GM21723 (cell line): ENCODE measurements around the gene DDX43.
A peak's percentile ranks its signal among the peaks of the same experiment; 100 is the strongest.
"Not testable (repeated sequence)": the region's sequence is repeated elsewhere in the genome, so short reads cannot be mapped to it uniquely, and the experiment has no call there.

Experiments used
- ATAC-seq: cut with Tn5 transposase; IDR thresholded peaks from one replicate; pipeline ENCODE4 v1.9.1; 2021; ENCODE audit warnings: mild to moderate bottlenecking, moderate library complexity; ENCODE audit not compliant: unreplicated experiment

The DDX43 gene

GRCh38 chr6:73394577-73395354, at the start of gene DDX43:
TSS of gene DDX43 (plus strand) at chr6:73394828. CDS start at chr6:73394906, 78 bp downstream.
- ATAC-seq, result no peak

DNA sequence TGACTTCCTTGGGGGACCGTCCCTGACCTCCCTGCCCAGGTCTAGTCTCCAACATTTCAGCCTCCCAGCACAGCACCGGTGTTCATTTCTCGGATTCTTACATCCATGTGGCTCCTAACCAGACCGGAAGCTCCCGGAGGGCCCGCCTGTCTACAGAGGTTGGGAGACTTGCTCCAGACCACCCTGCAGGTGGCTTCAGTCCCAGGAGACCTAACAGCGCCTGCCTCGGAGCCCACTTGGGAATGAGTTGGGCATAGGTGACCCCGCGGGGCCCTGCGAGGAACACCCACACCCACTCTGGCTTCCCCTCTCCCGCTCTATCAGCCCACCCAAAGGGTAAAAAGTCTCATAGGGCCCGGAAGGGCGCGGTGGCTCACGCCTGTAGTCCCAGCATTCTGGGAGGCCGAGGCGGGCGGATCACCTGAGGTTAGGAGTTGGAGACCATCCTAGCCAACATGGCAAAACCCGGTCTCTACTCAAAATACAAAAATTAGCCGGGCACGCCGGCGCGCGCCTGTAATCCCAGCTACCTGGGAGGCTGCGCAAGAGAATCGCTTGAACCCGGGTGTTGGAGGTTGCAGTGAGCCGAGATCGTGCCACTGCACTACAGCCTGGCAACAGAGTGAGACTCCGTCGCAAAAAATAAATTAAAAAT, 46.0 kb upstream of the DDX43 start:
- no peak for ATAC-seq

DNA sequence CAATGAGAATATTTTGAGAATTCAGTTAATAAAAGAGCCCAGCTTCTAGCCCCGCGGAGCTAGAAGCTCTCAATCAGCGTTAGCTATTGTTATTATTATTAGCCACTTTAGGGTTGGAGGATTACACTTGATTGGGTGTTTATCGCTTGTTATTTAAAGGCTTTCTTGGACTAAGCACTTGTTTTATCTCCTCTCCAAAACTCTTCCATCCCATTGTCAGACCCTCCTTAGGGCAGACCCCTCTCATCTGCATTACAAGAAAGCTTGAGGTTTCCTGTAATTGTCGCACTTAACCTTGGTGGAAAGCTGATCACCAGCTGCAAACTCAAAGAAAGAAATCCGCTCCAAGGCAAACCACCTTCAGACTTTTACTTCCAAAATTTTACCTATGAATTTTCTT, 45.3 kb upstream of the DDX43 start:
- no peak for ATAC-seq

DNA sequence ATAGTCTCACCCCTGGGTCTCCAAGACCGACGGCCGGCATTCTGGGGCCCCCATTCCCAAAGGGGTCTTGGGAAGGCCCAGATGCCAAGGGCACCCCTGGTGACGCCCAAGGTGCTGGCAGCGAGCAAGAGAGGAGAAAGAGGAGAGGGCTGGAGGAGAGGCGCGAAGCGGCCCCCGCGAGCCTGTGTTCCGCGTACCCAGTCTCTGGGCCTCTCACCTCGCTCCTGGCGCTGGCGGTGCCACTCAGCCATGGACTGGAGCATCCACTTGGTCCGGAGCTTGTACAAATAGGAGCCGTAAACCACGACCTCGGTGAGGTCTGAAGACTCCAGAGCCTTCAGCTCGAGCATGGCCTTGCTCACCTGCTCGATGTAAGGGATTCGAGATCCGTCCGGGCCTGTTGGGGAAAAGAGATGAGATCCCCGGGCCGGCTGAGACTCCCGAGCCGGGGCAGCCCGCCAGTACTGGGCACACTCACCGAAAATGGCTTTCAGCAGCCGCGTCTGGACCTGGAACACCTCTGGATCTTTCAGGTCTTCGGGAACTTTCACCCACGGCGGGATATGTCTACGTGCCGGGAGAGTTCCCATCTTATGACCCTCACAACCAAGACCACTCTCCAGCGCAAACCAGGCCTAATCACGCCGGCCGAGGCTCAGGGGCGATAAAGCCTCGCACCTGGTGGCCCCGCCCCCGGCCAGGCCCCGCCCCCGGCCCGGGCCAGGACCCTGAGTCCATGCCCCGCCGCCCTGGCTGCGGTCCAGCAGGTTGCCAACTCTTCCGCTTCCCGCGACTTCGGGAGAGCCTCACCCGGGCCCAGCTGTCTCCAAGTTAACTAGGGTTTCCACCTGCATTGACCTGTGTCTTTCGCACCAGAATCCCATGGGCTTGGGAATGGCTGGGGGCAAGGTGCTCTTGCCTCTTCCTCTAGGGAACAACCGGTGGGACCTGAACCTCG, 40.7 kb upstream of the DDX43 start, which contains the start of gene DPPA5:
TSS of gene DPPA5 (minus strand) at position 641 of the 958 bp plus-strand sequence. CDS start at position 590, 51 bp downstream.
- ATAC-seq, result no peak

DNA sequence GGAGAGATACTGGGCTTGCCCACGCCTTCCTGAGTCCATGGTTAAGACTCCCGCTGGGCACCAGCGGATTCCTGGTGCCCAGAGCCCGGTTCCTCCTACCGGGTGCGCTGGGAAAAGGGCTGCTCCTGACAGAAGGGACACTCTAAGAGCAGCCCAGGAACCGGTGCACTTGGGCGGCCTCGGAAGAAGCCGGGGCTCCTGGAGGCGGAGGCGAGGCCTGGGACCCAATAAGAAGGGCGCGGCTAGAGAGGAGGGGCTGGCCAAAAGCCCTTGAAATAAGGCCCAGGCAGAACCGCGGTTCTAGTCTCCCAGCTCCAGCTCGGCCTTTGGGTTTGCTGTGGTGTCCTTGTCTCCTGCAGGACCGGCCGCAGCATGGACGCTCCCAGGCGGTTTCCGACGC, 32.3 kb upstream of the DDX43 start, which contains the start of gene KHDC3L:
TSS of gene KHDC3L (plus strand) at position 301 of the 400 bp plus-strand sequence. CDS start at position 373, 72 bp downstream.
- ATAC-seq, result no peak

- no peak for ATAC-seq
Observed at GRCh38 chr6:73362869-73363536, 31.6 kb upstream of the DDX43 start.

- ATAC-seq, result no peak
Observed at GRCh38 chr6:73363537-73363875, 31.1 kb upstream of the DDX43 start.

- no peak for ATAC-seq
Observed at GRCh38 chr6:73364121-73364520, 30.5 kb upstream of the DDX43 start.

DNA sequence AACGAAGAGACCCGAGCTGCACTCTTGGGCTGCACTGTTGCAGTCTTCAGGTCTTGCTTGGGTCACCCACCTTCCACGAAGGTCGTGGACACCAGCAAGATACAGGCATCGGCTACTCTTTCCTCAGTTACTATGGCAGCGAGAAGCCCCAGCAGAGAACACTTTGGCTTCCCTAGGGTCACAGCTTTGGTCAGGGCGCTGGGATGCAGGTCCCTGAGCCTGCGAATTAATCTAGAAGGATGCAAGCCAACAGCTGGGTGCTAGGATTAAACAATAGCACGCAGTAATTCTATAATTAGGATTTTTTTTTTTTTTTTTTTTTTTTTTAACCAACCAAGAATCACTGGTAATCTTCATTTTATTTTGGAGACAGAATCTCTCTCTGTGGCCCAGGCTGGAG, 30.1 kb upstream of the DDX43 start:
- ATAC-seq, result no peak

DNA sequence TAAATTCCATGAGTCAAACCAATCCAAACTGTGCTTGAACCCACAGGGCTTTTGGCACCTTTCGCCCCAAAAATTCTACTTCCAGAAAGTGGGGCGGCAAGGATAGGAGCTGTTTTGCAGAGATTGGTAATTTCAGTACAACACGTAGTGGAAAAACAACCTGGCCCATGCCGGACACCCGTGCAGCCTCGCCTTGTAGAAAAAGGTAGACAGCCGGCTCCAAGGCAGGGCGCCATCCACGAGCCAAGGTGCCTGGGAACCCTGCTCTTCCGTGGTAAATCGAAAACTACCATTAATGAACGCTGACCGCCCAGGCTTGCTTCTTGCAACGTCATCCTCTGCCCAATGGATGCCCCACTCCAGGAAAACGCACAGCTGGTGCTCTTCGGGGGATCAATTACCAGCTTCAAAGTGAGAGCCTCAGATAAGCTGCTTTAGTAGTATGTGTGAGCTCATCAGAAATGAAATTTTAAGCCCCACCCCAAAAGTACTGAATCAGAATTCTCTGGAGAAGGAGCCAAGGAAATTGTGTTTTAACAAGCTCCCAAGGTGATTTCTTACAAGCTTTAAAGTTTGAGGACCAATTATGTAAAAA, 26.8 kb upstream of the DDX43 start:
- no peak for ATAC-seq

- no peak for ATAC-seq
Observed at GRCh38 chr6:73368675-73369074, 26.0 kb upstream of the DDX43 start.

GRCh38 chr6:73369157-73369556, 25.5 kb upstream of the DDX43 start:
- ATAC-seq, result no peak

DNA sequence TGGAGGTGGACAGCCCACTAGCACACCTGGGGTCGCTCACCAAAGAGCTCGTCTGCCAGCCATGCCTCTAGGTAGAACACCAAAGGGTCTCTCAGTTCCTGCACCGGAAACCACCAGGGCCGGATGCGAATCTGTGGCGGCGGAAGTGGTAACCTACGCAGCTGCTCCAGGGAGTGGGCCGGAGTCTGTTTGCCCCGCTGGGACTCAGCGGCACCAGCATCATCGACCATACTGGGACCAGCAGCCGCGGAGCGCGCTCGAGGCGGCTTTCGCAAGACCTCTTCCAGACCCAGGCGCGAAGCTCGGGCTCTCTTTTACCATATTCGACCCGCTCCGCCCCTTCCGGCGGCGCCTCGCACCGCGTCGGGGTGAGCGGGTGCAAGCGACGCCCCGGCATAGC, 25.1 kb upstream of the DDX43 start, which contains the start of gene OOEP:
TSS of gene OOEP (minus strand) at position 335 of the 400 bp plus-strand sequence. CDS start at position 230, 105 bp downstream.
- ATAC-seq, result no peak

DNA sequence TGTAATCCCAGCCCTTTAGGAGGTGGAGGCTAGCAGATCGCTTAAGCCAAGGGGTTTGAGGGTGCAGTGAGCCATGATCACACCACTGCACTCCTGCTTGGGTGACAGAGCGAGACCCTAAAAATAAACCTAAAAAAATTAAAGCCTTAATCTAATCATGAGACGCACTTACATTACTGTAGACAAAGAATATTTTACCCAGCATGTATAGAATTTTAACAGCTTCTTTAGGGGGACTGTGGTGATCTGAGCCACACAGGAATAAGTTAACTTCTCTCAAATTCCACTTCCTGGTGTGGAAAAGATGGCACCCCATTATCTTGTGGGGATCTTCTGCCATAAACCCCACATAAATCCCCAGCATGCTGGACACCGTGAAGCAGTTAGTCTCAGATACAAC, 22.6 kb upstream of the DDX43 start:
- ATAC-seq, result no peak

- no peak for ATAC-seq
Observed at GRCh38 chr6:73372516-73372915, 22.1 kb upstream of the DDX43 start.

DNA sequence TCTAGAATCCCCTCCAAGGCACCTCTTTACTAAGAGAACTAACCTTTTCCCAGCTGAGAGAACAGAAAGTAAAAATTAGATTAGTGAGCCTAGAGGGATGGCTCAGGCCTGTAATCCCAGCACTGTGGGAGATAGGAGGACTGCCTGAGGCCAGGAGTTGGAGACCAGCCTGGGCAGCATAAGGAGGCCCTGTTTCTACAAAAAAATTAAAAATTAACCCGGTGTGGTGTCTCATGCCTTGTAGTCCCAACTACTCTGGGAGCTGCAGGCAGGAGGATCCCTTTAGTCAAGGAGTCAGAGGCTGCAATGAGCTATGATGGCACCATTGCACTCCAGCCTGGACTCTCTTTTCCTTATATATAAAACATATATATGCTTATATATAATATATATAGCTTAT, 19.4 kb upstream of the DDX43 start:
- ATAC-seq, result no peak

DNA sequence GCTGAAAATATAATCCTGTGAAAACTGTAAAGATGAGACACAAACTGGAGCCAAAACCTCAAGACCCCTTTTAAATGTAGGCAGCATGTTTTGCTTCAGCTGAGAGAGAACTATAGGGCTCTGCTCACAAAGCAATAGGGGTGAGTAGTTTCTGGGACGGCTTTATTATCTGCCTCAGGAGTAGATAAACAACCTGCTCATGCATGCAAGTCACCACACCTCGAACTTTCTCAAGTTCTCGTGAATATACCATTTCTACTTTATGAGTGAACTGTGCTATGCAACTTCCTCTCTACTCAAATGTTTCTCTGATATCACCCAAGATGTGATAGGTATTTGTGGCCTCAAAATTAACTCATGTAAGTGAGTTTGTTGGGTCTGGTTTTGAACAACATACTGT, 17.4 kb upstream of the DDX43 start:
- ATAC-seq, result no peak

- not testable (repeated sequence) for ATAC-seq
Observed at GRCh38 chr6:73381531-73381930, 13.1 kb upstream of the DDX43 start.

- no peak for ATAC-seq
Observed at GRCh38 chr6:73382462-73383113, 12.0 kb upstream of the DDX43 start.

- peak; percentile 36 for ATAC-seq
Observed at GRCh38 chr6:73388433-73388799, 6.2 kb upstream of the DDX43 start.
